Endothelial cell (in vitro differentiated cells): ENCODE data around the gene MXI1. TPM values are rescaled to one million over a fixed set of nuclear protein-coding genes. Genes with fewer than 3 reads are reported as not detected.
A peak's percentile ranks its signal among the peaks of the same experiment; 100 is the strongest.

ENCODE experiments used
- DNase-seq: peaks from one replicate; pipeline ENCODE4 v3.0.0; 2021; ENCODE audit warnings: low spot score
- H3K27ac Mint-ChIP-seq: one replicate; pipeline ENCODE4 v1.8.0; 2021; ENCODE audit warnings: mixed read lengths, inconsistent platforms; ENCODE audit not compliant: unreplicated experiment
- H3K27me3 Mint-ChIP-seq: one replicate; pipeline ENCODE4 v1.8.0; 2021; ENCODE audit warnings: mild to moderate bottlenecking, moderate library complexity, mixed read lengths, inconsistent platforms; ENCODE audit not compliant: unreplicated experiment
- H3K36me3 Mint-ChIP-seq: one replicate; pipeline ENCODE4 v1.8.0; 2021; ENCODE audit warnings: mild to moderate bottlenecking, low read depth, mixed read lengths, inconsistent platforms; ENCODE audit not compliant: unreplicated experiment
- H3K4me1 Mint-ChIP-seq: one replicate; pipeline ENCODE4 v1.8.0; 2021; ENCODE audit warnings: mild to moderate bottlenecking, mixed read lengths, inconsistent platforms; ENCODE audit not compliant: unreplicated experiment
- H3K4me3 Mint-ChIP-seq: one replicate; pipeline ENCODE4 v1.8.0; 2021; ENCODE audit warnings: mild to moderate bottlenecking, mixed read lengths, inconsistent platforms; ENCODE audit not compliant: unreplicated experiment
- H3K9me3 Mint-ChIP-seq: one replicate; pipeline ENCODE4 v1.8.0; 2021; ENCODE audit warnings: mixed read lengths, inconsistent platforms; ENCODE audit not compliant: unreplicated experiment
- CTCF ChIP-seq: fragments of 200-600 bp; sonication (generic); IDR thresholded peaks from one replicate; pipeline ENCODE4 v1.5.0; 2021; ENCODE audit warnings: antibody characterized with exemption; ENCODE audit not compliant: unreplicated experiment
- total RNA-seq: library from RNA; stranded (reverse); fragmentation: NEBNext Ultra II Directional; extraction: Animal tissue kit (Norgen Biotek cat#: 25700); gene quantifications from one replicate; pipeline ENCODE4 v1.2.1, GENCODE V29; 2021; ENCODE audit not compliant: unreplicated experiment

The MXI1 gene
- total RNA-seq, 1 donor from 2014 or later: 10.3 TPM

GRCh38 chr10:110222641-110223297, 15.4 kb downstream of the MXI1 start:
- no peak for DNase-seq
- Mint-ChIP-seq H3K4me1 (peaks cover 43% of the 10 kb centered on the region), H3K27ac (no peak overlapping the region), H3K9me3 (no peaks in the 10 kb centered on the region), H3K36me3 (peaks cover 11% of the 10 kb centered on the region), H3K4me3 (peak overlapping the region; percentile 13), H3K27me3 (peaks cover 12% of the 10 kb centered on the region)
- no peak for TF ChIP-seq CTCF

- no peak for DNase-seq
- Mint-ChIP-seq H3K27me3 (peaks cover 15% of the 10 kb centered on the region), H3K27ac (no peak overlapping the region), H3K9me3 (no peaks in the 10 kb centered on the region), H3K36me3 (peaks cover 12% of the 10 kb centered on the region), H3K4me1 (peaks cover 43% of the 10 kb centered on the region), H3K4me3 (peak overlapping the region; percentile 49)
- no peak for TF ChIP-seq CTCF
Observed at GRCh38 chr10:110223298-110223925, 16.0 kb downstream of the MXI1 start.

GRCh38 chr10:110224992-110225391, 17.6 kb downstream of the MXI1 start:
- Mint-ChIP-seq H3K27ac (peak overlapping the region; percentile 39), H3K4me3 (peak overlapping the region; percentile 89), H3K4me1 (peaks cover 32% of the 10 kb centered on the region), H3K36me3 (peaks cover 12% of the 10 kb centered on the region), H3K9me3 (no peaks in the 10 kb centered on the region), H3K27me3 (peaks cover 15% of the 10 kb centered on the region)
- no peak for TF ChIP-seq CTCF
- DNase-seq: no peak

- Mint-ChIP-seq H3K4me3 (peak overlapping the region; percentile 89), H3K4me1 (peaks cover 28% of the 10 kb centered on the region), H3K9me3 (no peaks in the 10 kb centered on the region), H3K27me3 (peaks cover 15% of the 10 kb centered on the region), H3K27ac (peak overlapping the region; percentile 39), H3K36me3 (peaks cover 12% of the 10 kb centered on the region)
- TF ChIP-seq CTCF: no peak
- no peak for DNase-seq
Observed at GRCh38 chr10:110225441-110225755, 18.0 kb downstream of the MXI1 start.
